Transverse colon (tissue), 4 donors: ENCODE measurements around the gene CHST3. TPM values are rescaled to one million over a fixed set of nuclear protein-coding genes. Genes with fewer than 3 reads are reported as not detected.

Source experiments
- DNase-seq: peaks from one replicate; pipeline ENCODE4 v3.0.0-alpha.2; 2019
- H3K27ac ChIP-seq, 4 donors: fragments of 200-600 bp; sonication (generic); 2 replicates each; pipeline ENCODE4 v1.5.1; 2016 to 2018; ENCODE audit warnings: inconsistent platforms in 4 of 4
- H3K27me3 ChIP-seq: fragments of 200-600 bp; sonication (generic); 2 replicates; pipeline ENCODE4 v1.5.1; 2017; ENCODE audit warnings: inconsistent platforms
- H3K36me3 ChIP-seq, 4 donors: fragments of 200-600 bp; sonication (generic); 2 replicates each; pipeline ENCODE4 v1.5.1; 2017 to 2019; ENCODE audit warnings: inconsistent platforms in 4 of 4
- H3K4me1 ChIP-seq, 4 donors: fragments of 200-600 bp; sonication (generic); 2 replicates each; pipeline ENCODE4 v1.5.1; 2017 to 2020; ENCODE audit warnings: inconsistent platforms in 4 of 4
- H3K4me3 ChIP-seq, 4 donors: fragments of 200-600 bp; sonication (generic); 1 replicate in 1 of 4; 2 replicates in 3 of 4; pipeline versions ENCODE4 v1.5.1 to v1.6.1; 2017 to 2019; ENCODE audit warnings: inconsistent platforms in 4 of 4
- H3K9me3 ChIP-seq, 2 donors: fragments of 200-600 bp; sonication (generic); 2 replicates each; pipeline ENCODE4 v1.5.1; 2017 to 2019; ENCODE audit warnings: inconsistent platforms in 2 of 2
- EP300 ChIP-seq: sonication (generic); formaldehyde crosslinking; IDR thresholded peaks from one replicate; pipeline ENCODE4 v1.6.1; 2017; ENCODE audit warnings: antibody characterized with exemption, low read depth
- POLR2A ChIP-seq: fragments of 450-650 bp; IDR thresholded peaks from one replicate; pipeline ENCODE4 v1.6.1; 2016; ENCODE audit warnings: antibody characterized with exemption, mild to moderate bottlenecking, moderate library complexity
- POLR2AphosphoS5 ChIP-seq, 3 donors: sonication (generic); formaldehyde crosslinking; IDR thresholded peaks; one replicate each; pipeline ENCODE4 v1.6.1; 2016; ENCODE audit warnings: antibody characterized with exemption in 3 of 3
- WGBS, 2 donors: methylation state at CpG; one replicate each; pipeline ENCODE4 v1.1.5; 2018; ENCODE audit warnings: low coverage in 1 of 2; 5-methylcytosine and 5-hydroxymethylcytosine counted together
- in situ Hi-C, 4 donors: fragments of 200-750 bp; cut with MboI; loops; one replicate each; pipeline versions ENCODE4 v1.15.0 to v1.15.1; 2017; ENCODE audit warnings: low sequenced_read_pairs in 3 of 4, low pct_ligation_motif_present in 1 of 4, low pct_unique_long_range_greater_than_20kb in 1 of 4
- intact Hi-C: fragments of 100-400 bp; cut with DNase I; formaldehyde crosslinking; loops from one replicate; pipeline ENCODE4 v1.15.1; 2023; ENCODE audit warnings: low total_unique reads
- total RNA-seq, 4 donors: library from RNA; depleted of rRNA; stranded (reverse); fragments of >200 nt; gene quantifications; one replicate each; pipeline ENCODE4 v1.1.0, GENCODE V29; 2016
- TF ChIP-seq, protein P1 (sequence below), 5 experiments: fragments of 200-600 bp in 3 of 5; fragments of 450-650 bp in 2 of 5; sonication (generic) in 3 of 5; IDR thresholded peaks; 1 replicate in 2 of 5; 2 replicates in 3 of 5; pipeline ENCODE4 v1.5.1; 2016 to 2017; ENCODE audit warnings: antibody characterized with exemption in 5 of 5, inconsistent platforms in 3 of 5, mild to moderate bottlenecking in 2 of 5, moderate library complexity in 1 of 5

The CHST3 gene
- total RNA-seq, 4 donors from 2014 or later, result 1.6 to 10.5 (median 3.9) TPM

DNA sequence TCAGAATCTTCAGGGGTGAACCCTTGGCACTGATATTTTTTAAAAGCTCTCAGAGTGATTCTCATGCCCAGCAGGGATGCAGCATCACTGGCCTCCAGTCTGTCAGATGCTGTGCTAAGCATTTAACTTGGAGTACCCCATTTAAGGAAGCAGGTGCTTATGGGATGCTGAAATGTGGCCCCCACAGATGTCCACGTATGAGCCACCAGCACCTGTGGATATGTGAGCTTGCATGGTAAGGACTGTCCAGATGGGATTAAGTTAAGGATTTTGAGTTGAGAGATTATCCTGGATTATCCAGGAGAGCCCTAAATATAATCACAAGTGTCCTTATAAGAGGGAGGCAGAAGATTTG, 17.7 kb downstream of the CHST3 start:
- intact Hi-C loops (no loop called here), in situ Hi-C loops (no loop called here)
- Histone ChIP-seq H3K36me3 (no peaks in the 10 kb centered on the region), H3K27me3 (no peaks in the 10 kb centered on the region), H3K4me3 (no peak overlapping the region), H3K9me3 (no peaks in the 10 kb centered on the region), H3K27ac (peak overlapping the region; percentile 66 to 85 (median 83)), H3K4me1 (peaks cover 39 to 66% (median 45%) of the 10 kb centered on the region in 4 donors)
- TF ChIP-seq POLR2AphosphoS5 (IDR thresholded peaks at IDR 0.05) (no peak), EP300 (no peak), POLR2A (no peak)
- TF ChIP-seq, protein P1, sequence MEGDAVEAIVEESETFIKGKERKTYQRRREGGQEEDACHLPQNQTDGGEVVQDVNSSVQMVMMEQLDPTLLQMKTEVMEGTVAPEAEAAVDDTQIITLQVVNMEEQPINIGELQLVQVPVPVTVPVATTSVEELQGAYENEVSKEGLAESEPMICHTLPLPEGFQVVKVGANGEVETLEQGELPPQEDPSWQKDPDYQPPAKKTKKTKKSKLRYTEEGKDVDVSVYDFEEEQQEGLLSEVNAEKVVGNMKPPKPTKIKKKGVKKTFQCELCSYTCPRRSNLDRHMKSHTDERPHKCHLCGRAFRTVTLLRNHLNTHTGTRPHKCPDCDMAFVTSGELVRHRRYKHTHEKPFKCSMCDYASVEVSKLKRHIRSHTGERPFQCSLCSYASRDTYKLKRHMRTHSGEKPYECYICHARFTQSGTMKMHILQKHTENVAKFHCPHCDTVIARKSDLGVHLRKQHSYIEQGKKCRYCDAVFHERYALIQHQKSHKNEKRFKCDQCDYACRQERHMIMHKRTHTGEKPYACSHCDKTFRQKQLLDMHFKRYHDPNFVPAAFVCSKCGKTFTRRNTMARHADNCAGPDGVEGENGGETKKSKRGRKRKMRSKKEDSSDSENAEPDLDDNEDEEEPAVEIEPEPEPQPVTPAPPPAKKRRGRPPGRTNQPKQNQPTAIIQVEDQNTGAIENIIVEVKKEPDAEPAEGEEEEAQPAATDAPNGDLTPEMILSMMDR (IDR thresholded peaks at IDR 0.05), result no peak
- 75% methylated on average over 1 of the region's 1 CpG; no CpG with 5 or more reads in 1 of the 2 donors for WGBS, 2 donors
- no peak for DNase-seq

DNA sequence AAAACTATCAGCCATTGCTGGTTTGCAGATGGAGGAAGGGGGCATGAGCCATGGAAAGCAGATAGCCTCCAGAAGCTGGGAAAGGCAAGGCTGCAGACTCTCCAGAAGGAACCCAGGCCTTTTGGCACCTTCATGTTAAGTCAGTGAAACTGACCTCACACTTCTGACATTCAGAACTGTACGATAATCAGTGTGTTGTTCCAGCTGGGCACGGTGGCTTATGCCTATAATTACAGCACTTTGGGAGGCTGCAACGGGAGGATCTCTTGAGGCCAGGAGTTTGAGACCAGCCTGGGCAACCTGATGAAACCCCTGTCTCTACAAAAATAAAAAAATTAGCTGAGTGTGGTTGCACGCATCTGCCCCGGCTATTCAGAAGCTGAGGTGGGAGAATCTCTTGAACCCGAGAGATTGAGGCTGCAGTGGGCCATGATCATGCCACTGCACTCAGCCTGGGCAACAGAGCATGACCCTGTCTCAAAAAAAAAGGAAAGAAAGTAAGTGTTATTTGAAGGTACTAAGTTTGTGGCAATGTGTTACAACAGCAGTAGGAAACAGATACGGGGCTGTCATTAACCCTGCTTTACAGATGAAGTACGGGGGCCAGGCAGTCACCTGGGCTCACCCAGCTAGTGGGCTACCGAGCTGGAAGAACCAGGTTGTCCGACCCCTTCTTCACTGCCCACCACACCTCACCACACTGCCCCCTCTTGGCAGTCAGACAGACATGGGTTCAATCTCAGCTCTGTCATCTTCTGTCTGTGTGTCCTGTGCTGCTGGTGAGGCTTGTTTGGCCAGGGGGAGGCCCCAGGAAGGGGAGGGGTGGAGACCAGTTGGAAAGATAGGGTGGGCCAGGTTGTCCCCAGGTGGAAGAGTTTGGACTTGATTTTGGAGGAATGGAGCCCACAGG, 18.3 kb downstream of the CHST3 start:
- no peak for DNase-seq
- H3K4me1 ChIP-seq, result peaks cover 41 to 68% (median 45%) of the 10 kb centered on the region in 4 donors
- peak overlapping the region; percentile 66 to 85 (median 83) for H3K27ac ChIP-seq
- TF ChIP-seq, protein P1 (IDR thresholded peaks at IDR 0.05), result no peak
- TF ChIP-seq POLR2A, result no peak
- intact Hi-C loops, result no loop called here
- in situ Hi-C loops, result no loop called here
- no peak overlapping the region for H3K4me3 ChIP-seq
- WGBS, 2 donors, result 76 to 82% methylated on average over 8 to 10 of the region's 10 CpGs
- H3K27me3 ChIP-seq, result no peaks in the 10 kb centered on the region
- H3K36me3 ChIP-seq, result no peaks in the 10 kb centered on the region
- H3K9me3 ChIP-seq, result no peaks in the 10 kb centered on the region

DNA sequence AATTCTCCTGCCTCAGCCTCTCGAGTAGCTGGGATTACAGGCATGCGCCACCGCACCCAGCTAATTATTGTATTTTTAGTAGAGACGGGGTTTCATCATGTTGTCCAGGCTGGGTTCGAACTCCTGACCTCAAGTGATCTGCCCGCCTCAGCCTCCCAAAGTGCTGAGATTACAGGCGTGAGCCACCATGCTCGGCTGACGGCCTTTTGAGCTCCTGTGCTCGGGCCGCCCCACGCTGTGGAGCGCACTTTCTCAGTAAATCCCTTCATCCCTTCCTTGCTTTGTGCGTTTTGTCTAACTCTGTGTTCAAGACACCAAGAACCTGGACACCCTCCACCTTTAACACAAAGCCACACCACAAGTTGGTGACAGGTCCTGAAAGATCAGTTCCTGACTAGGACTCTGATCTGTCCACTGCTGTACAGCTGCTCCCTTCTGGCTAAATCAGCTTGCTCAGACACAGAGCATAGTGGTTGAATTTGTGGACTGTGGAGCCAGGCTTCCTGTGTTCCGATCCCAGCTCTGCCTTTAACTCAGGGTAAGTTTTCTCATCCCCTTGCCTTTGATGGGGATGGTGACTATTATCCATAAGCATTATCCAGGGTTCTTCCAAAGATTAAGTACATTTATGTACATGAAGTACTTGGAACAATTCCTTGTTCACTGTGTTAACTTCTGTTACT, 20.1 kb downstream of the CHST3 start:
- intact Hi-C loops, result no loop called here
- H3K4me1 ChIP-seq, result peaks cover 41 to 64% (median 45%) of the 10 kb centered on the region in 4 donors
- in situ Hi-C loops, result no loop called here
- DNase-seq, result no peak
- no peak overlapping the region for H3K4me3 ChIP-seq
- 89% methylated on average over 15 of the region's 15 CpGs; no CpG with 5 or more reads in 1 of the 2 donors for WGBS, 2 donors
- TF ChIP-seq, protein P1 (IDR thresholded peaks at IDR 0.05), result no peak
- no peak for TF ChIP-seq POLR2A
- TF ChIP-seq POLR2AphosphoS5 (IDR thresholded peaks at IDR 0.05), result no peak
- no peak for TF ChIP-seq EP300
- H3K36me3 ChIP-seq, result no peaks in the 10 kb centered on the region
- no peaks in the 10 kb centered on the region for H3K9me3 ChIP-seq
- no peaks in the 10 kb centered on the region for H3K27me3 ChIP-seq
- peak overlapping the region; percentile 66 to 85 (median 83) for H3K27ac ChIP-seq

DNA sequence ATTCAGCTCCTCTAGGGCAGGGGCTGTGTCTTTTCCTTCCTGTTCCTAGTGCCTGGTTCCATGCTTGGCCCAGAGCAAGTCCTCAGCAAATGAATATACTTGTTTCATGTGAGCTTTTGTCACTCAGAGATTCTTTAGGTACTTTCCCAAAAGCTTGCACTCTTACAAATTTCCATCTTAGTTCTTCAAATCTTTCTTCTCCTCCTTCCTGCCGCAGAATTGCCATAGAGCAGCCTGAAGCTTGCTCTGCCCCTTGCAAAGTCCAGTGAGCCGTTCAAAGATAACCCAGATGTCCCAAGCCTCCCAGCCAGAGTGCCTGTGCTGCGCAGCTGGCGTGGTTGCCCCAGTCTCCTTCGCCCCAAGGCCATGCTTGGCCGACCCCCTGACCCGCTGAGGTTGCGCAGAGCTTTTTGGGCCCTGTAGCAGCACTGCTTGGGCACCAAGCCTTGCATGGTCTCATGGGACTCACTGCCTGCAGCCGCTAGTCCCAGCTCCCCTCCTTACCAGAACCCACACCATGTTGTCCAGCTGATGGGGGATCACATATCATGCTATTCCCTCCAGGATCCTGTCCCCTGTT, 20.7 kb downstream of the CHST3 start:
- intact Hi-C loops, result no loop called here
- Histone ChIP-seq H3K4me1 (peaks cover 41 to 59% (median 44%) of the 10 kb centered on the region in 4 donors), H3K36me3 (no peaks in the 10 kb centered on the region), H3K27ac (peak overlapping the region; percentile 66 to 85 (median 83)), H3K27me3 (no peaks in the 10 kb centered on the region), H3K9me3 (no peaks in the 10 kb centered on the region), H3K4me3 (no peak overlapping the region)
- in situ Hi-C loops, result no loop called here
- 64% methylated on average over 9 of the region's 9 CpGs; no CpG with 5 or more reads in 1 of the 2 donors for WGBS, 2 donors
- TF ChIP-seq POLR2AphosphoS5 (IDR thresholded peaks at IDR 0.05) (no peak), POLR2A (no peak), EP300 (no peak)
- TF ChIP-seq, protein P1 (IDR thresholded peaks at IDR 0.05), result no peak
- DNase-seq, result no peak
